MM.1S (cell line): ENCODE data around the gene AGAP3.

Source experiments
- DNase-seq: peaks from one replicate; pipeline ENCODE4 v3.0.0-alpha.2; 2015
- H2AFZ ChIP-seq: fragments of 300-600 bp; sonication (generic); 2 replicates; pipeline ENCODE4 v1.6.0; 2016; ENCODE audit warnings: antibody characterized with exemption, low read length
- H3F3A ChIP-seq: fragments of 300-600 bp; sonication (generic); 2 replicates; pipeline ENCODE4 v1.6.1; 2016; ENCODE audit warnings: mild to moderate bottlenecking, antibody characterized with exemption, low read length, moderate library complexity, mixed read lengths; ENCODE audit not compliant: insufficient read depth
- H3K27ac ChIP-seq: fragments of 300-600 bp; sonication (generic); 2 replicates; pipeline ENCODE4 v1.5.1; 2016; ENCODE audit warnings: mild to moderate bottlenecking, low read length
- H3K27me3 ChIP-seq: fragments of 300-600 bp; sonication (generic); replicated peaks from 2 replicates; pipeline ENCODE4 v1.6.0; 2016; ENCODE audit warnings: low read length; ENCODE audit not compliant: insufficient read depth
- H3K36me3 ChIP-seq: fragments of 300-600 bp; sonication (generic); replicated peaks from 2 replicates; pipeline ENCODE4 v1.6.1; 2016; ENCODE audit warnings: mild to moderate bottlenecking, low read length, mixed read lengths; ENCODE audit not compliant: insufficient read depth
- H3K4me1 ChIP-seq: fragments of 300-600 bp; sonication (generic); 2 replicates; pipeline ENCODE4 v1.6.1; 2016; ENCODE audit warnings: low read length, mixed read lengths
- H3K4me2 ChIP-seq: fragments of 300-600 bp; sonication (generic); 2 replicates; pipeline ENCODE4 v1.6.0; 2016; ENCODE audit warnings: low read depth, low read length
- H3K4me3 ChIP-seq: fragments of 300-600 bp; sonication (generic); 2 replicates; pipeline ENCODE4 v1.5.1; 2016; ENCODE audit warnings: low read length, mixed read lengths
- H3K79me2 ChIP-seq: fragments of 300-600 bp; sonication (generic); 2 replicates; pipeline ENCODE4 v1.6.1; 2016; ENCODE audit warnings: mixed run types, low read length, mixed read lengths
- H3K9ac ChIP-seq: fragments of 300-600 bp; sonication (generic); 2 replicates; pipeline ENCODE4 v1.6.1; 2016; ENCODE audit warnings: low read length, mixed read lengths
- H3K9me2 ChIP-seq: fragments of 300-600 bp; sonication (generic); replicated peaks from 2 replicates; pipeline ENCODE4 v1.6.1; 2016; ENCODE audit warnings: mild to moderate bottlenecking, low read length, mixed read lengths; ENCODE audit not compliant: insufficient read depth
- H3K9me3 ChIP-seq: fragments of 300-600 bp; sonication (generic); replicated peaks from 2 replicates; pipeline ENCODE4 v1.6.1; 2016; ENCODE audit warnings: mild to moderate bottlenecking, low read length, mixed read lengths; ENCODE audit not compliant: insufficient read depth
- H4K20me1 ChIP-seq: fragments of 300-600 bp; sonication (generic); 2 replicates; pipeline ENCODE4 v1.6.1; 2016; ENCODE audit warnings: mild to moderate bottlenecking, low read length, moderate library complexity, mixed read lengths; ENCODE audit not compliant: insufficient read depth
- CTCF ChIP-seq: fragments of 300-600 bp; sonication (generic); IDR thresholded peaks from 2 replicates; pipeline ENCODE4 v1.5.1; 2016; ENCODE audit warnings: antibody characterized with exemption, low read length, mixed read lengths
- EZH2 ChIP-seq: fragments of 300-600 bp; sonication (generic); optimal IDR thresholded peaks from 2 replicates; pipeline ENCODE3; 2017; ENCODE audit warnings: low read depth, mild to moderate bottlenecking, antibody characterized with exemption, low read length, mixed read lengths
- EZH2phosphoT487 ChIP-seq: fragments of 300-600 bp; sonication (generic); IDR thresholded peaks from 2 replicates; pipeline ENCODE4 v1.6.1; 2018; ENCODE audit warnings: antibody characterized with exemption, low read length

The AGAP3 gene

GRCh38 chr7:151121380-151122170, 35.3 kb downstream of the AGAP3 start:
- H3K27ac ChIP-seq: no peak overlapping the region
- no peak for DNase-seq
- H3K9ac ChIP-seq: no peak overlapping the region
- H3K4me1 ChIP-seq: no peaks in the 10 kb centered on the region
- H3K9me3 ChIP-seq: no peaks in the 10 kb centered on the region
- no peaks in the 10 kb centered on the region for H3K36me3 ChIP-seq
- H3F3A ChIP-seq: no peaks in the 10 kb centered on the region
- no peak overlapping the region for H3K4me3 ChIP-seq
- TF ChIP-seq EZH2 (no peak), EZH2phosphoT487 (no peak), CTCF (no peak)
- no peaks in the 10 kb centered on the region for H3K27me3 ChIP-seq
- no peaks in the 10 kb centered on the region for H3K79me2 ChIP-seq
- H3K9me2 ChIP-seq: no peaks in the 10 kb centered on the region
- no peaks in the 10 kb centered on the region for H4K20me1 ChIP-seq
- no peak overlapping the region for H3K4me2 ChIP-seq
- no peak overlapping the region for H2AFZ ChIP-seq

- Histone ChIP-seq H3K4me3 (no peak overlapping the region), H3K9me2 (no peaks in the 10 kb centered on the region), H3K9me3 (no peaks in the 10 kb centered on the region), H3K27me3 (no peaks in the 10 kb centered on the region), H3K27ac (no peak overlapping the region), H4K20me1 (no peaks in the 10 kb centered on the region), H3K36me3 (no peaks in the 10 kb centered on the region), H3K4me2 (no peak overlapping the region), H2AFZ (no peak overlapping the region), H3K9ac (no peak overlapping the region), H3F3A (no peaks in the 10 kb centered on the region), H3K79me2 (no peaks in the 10 kb centered on the region), H3K4me1 (no peaks in the 10 kb centered on the region)
- no peak for DNase-seq
- TF ChIP-seq EZH2phosphoT487 (no peak), CTCF (no peak), EZH2 (no peak)
Measured at GRCh38 chr7:151122276-151122675, 36.0 kb downstream of the AGAP3 start.

- no peaks in the 10 kb centered on the region for H3K9me3 ChIP-seq
- no peaks in the 10 kb centered on the region for H3K4me1 ChIP-seq
- H2AFZ ChIP-seq: no peak overlapping the region
- H3K36me3 ChIP-seq: no peaks in the 10 kb centered on the region
- H3K4me3 ChIP-seq: no peak overlapping the region
- no peaks in the 10 kb centered on the region for H3K9me2 ChIP-seq
- H3K27ac ChIP-seq: no peak overlapping the region
- no peak overlapping the region for H3K9ac ChIP-seq
- TF ChIP-seq CTCF (no peak), EZH2phosphoT487 (no peak), EZH2 (no peak)
- H3F3A ChIP-seq: no peaks in the 10 kb centered on the region
- no peaks in the 10 kb centered on the region for H3K79me2 ChIP-seq
- H4K20me1 ChIP-seq: no peaks in the 10 kb centered on the region
- H3K4me2 ChIP-seq: no peak overlapping the region
- H3K27me3 ChIP-seq: no peaks in the 10 kb centered on the region
- DNase-seq: no peak
Measured at GRCh38 chr7:151122796-151123157, 36.5 kb downstream of the AGAP3 start.
